ENCODE results near the gene ZNF354C. TPM values are rescaled to one million over a fixed set of nuclear protein-coding genes. Genes with fewer than 3 reads are reported as not detected.

ZNF354C gene
- total RNA-seq, 2 donors from 2014 or later, result 2.4 to 2.7 TPM

- Histone ChIP-seq H3K27me3 (no peaks in the 10 kb centered on the region), H3K4me1 (no peaks in the 10 kb centered on the region), H3K4me3 (no peak overlapping the region), H3K27ac (no peak overlapping the region), H3K9me3 (no peaks in the 10 kb centered on the region), H3K36me3 (no peaks in the 10 kb centered on the region)
- TF ChIP-seq, protein P1, sequence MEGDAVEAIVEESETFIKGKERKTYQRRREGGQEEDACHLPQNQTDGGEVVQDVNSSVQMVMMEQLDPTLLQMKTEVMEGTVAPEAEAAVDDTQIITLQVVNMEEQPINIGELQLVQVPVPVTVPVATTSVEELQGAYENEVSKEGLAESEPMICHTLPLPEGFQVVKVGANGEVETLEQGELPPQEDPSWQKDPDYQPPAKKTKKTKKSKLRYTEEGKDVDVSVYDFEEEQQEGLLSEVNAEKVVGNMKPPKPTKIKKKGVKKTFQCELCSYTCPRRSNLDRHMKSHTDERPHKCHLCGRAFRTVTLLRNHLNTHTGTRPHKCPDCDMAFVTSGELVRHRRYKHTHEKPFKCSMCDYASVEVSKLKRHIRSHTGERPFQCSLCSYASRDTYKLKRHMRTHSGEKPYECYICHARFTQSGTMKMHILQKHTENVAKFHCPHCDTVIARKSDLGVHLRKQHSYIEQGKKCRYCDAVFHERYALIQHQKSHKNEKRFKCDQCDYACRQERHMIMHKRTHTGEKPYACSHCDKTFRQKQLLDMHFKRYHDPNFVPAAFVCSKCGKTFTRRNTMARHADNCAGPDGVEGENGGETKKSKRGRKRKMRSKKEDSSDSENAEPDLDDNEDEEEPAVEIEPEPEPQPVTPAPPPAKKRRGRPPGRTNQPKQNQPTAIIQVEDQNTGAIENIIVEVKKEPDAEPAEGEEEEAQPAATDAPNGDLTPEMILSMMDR (IDR thresholded peaks at IDR 0.05), result no peak
- peak; percentile 36 for DNase-seq (ENCODE audit: low spot score)
Observed at GRCh38 chr5:179123491-179124272, 63.5 kb downstream of the ZNF354C start.

- H3K27ac ChIP-seq, result no peak overlapping the region
- H3K4me1 ChIP-seq, result no peaks in the 10 kb centered on the region
- H3K9me3 ChIP-seq, result no peaks in the 10 kb centered on the region
- DNase-seq (ENCODE audit: low spot score), result peak; percentile 21
- no peaks in the 10 kb centered on the region for H3K36me3 ChIP-seq
- TF ChIP-seq, protein P1 (IDR thresholded peaks at IDR 0.05), result no peak
- H3K4me3 ChIP-seq, result no peak overlapping the region
- H3K27me3 ChIP-seq, result no peaks in the 10 kb centered on the region
Observed at GRCh38 chr5:179124273-179124852, 64.2 kb downstream of the ZNF354C start.

GRCh38 chr5:179124853-179125788 is 64.9 kb downstream of the ZNF354C start:
- Histone ChIP-seq H3K9me3 (no peaks in the 10 kb centered on the region), H3K4me1 (no peaks in the 10 kb centered on the region), H3K27ac (no peak overlapping the region), H3K36me3 (no peaks in the 10 kb centered on the region), H3K27me3 (no peaks in the 10 kb centered on the region), H3K4me3 (no peak overlapping the region)
- DNase-seq (ENCODE audit: low spot score), result no peak
- TF ChIP-seq, protein P1 (IDR thresholded peaks at IDR 0.05), result no peak

- Histone ChIP-seq H3K4me3 (no peak overlapping the region), H3K9me3 (no peaks in the 10 kb centered on the region), H3K4me1 (no peaks in the 10 kb centered on the region), H3K27ac (no peak overlapping the region), H3K36me3 (no peaks in the 10 kb centered on the region), H3K27me3 (no peaks in the 10 kb centered on the region)
- DNase-seq (ENCODE audit: low spot score), result no peak
- TF ChIP-seq, protein P1 (IDR thresholded peaks at IDR 0.05), result no peak
Observed at GRCh38 chr5:179125789-179126505, 65.8 kb downstream of the ZNF354C start.

GRCh38 chr5:179126506-179126991 is 66.4 kb downstream of the ZNF354C start:
- Histone ChIP-seq H3K4me3 (no peak overlapping the region), H3K27me3 (no peaks in the 10 kb centered on the region), H3K9me3 (no peaks in the 10 kb centered on the region), H3K36me3 (no peaks in the 10 kb centered on the region), H3K27ac (no peak overlapping the region), H3K4me1 (no peaks in the 10 kb centered on the region)
- TF ChIP-seq, protein P1 (IDR thresholded peaks at IDR 0.05), result no peak
- no peak for DNase-seq (ENCODE audit: low spot score)

Measured in right atrium auricular region (tissue), 2 donors.